Endothelial cell of umbilical vein (primary cell): Measurements from ENCODE around the gene LRP6. TPM values are rescaled to one million over a fixed set of nuclear protein-coding genes. Genes with fewer than 3 reads are reported as not detected.

ENCODE experiments used
- BruUV-seq: library from RNA; stranded (reverse); fragments of 400-500 nt; replicated peaks from 2 replicates; lab custom pipeline; 2021; lab: Mats Ljungman, UMichigan
- CTCF ChIA-PET: fragments of 300-600, 350-600 bp; sonication (Branson Sonifier 250); formaldehyde crosslinking; loops from one replicate; lab custom pipeline; 2021; ENCODE audit warnings: antibody characterized with exemption, inconsistent platforms; lab: Charles Lee
- POLR2A ChIA-PET: fragments of 300-600, 350-600 bp; sonication (Branson Sonifier 250); formaldehyde crosslinking; loops from one replicate; lab custom pipeline; 2021; ENCODE audit warnings: antibody characterized with exemption, inconsistent platforms; lab: Charles Lee
- DNase-seq: peaks from one replicate; pipeline ENCODE4 v3.0.0-alpha.2; 2011; ENCODE audit warnings: low read depth, low spot score
- FAIRE-seq: peaks from 2 replicates; lab custom pipeline; 2011; peaks lifted over from hg19 to GRCh38; lab: Jason Lieb, UNC
- H2AFZ ChIP-seq: 2 replicates; pipeline ENCODE4 v1.6.0; 2012; ENCODE audit warnings: low read depth, low read length, control low read depth, inconsistent platforms
- H3K27ac ChIP-seq: 2 replicates; pipeline ENCODE4 v1.5.1; 2011; ENCODE audit warnings: low read depth, mild to moderate bottlenecking, control low read depth, low read length, moderate library complexity; ENCODE audit not compliant: insufficient read depth
- H3K27me3 ChIP-seq, 2 experiments: 2 replicates each; pipeline versions ENCODE4 v1.6.0 to v1.6.1; 2011; ENCODE audit warnings: low read length in 2 of 2, mixed read lengths in 1 of 2; ENCODE audit not compliant: control insufficient read depth in 2 of 2, insufficient read depth in 2 of 2
- H3K36me3 ChIP-seq, 2 experiments: 2 replicates in 1 of 2; 3 replicates in 1 of 2; pipeline ENCODE4 v1.5.1; 2011; ENCODE audit warnings: low read length in 2 of 2, mild to moderate bottlenecking in 1 of 2, moderate library complexity in 1 of 2; ENCODE audit not compliant: control insufficient read depth in 2 of 2, insufficient read depth in 2 of 2; ENCODE audit errors: extremely low read depth in 1 of 2
- H3K4me1 ChIP-seq: 3 replicates; pipeline ENCODE4 v1.5.1; 2011; ENCODE audit warnings: mild to moderate bottlenecking, low read length; ENCODE audit not compliant: control insufficient read depth, insufficient read depth; ENCODE audit errors: extremely low read depth
- H3K4me2 ChIP-seq: 2 replicates; pipeline ENCODE4 v1.6.1; 2011; ENCODE audit warnings: low read length, control low read depth, mixed read lengths; ENCODE audit not compliant: insufficient read depth
- H3K4me3 ChIP-seq, 3 experiments: fragments of 200-600 bp in 1 of 3; sonication (generic), shearing (Covaris generic) in 1 of 3; replicated peaks in 1 of 3; 2 replicates each; pipeline ENCODE4 v1.5.1; 2011 to 2016; ENCODE audit warnings: control low read depth in 3 of 3, low read length in 3 of 3, mild to moderate bottlenecking in 2 of 3, inconsistent platforms in 1 of 3, low read depth in 1 of 3, moderate library complexity in 1 of 3; ENCODE audit not compliant: insufficient read depth in 1 of 3
- H3K79me2 ChIP-seq: 2 replicates; pipeline ENCODE4 v1.6.0; 2012; ENCODE audit warnings: low read length, inconsistent platforms; ENCODE audit not compliant: control insufficient read depth, insufficient read depth
- H3K9ac ChIP-seq: replicated peaks from 2 replicates; pipeline ENCODE3; 2011; ENCODE audit warnings: low read length, control low read depth; ENCODE audit not compliant: insufficient read depth; ENCODE audit errors: extremely low read depth
- H3K9me1 ChIP-seq: replicated peaks from 3 replicates; pipeline ENCODE4 v1.6.0; 2011; ENCODE audit warnings: mild to moderate bottlenecking, low read length; ENCODE audit not compliant: control insufficient read depth, insufficient read depth; ENCODE audit errors: extremely low read depth
- H3K9me3 ChIP-seq: replicated peaks from 2 replicates; pipeline ENCODE4 v1.5.1; 2012; ENCODE audit warnings: low read length, inconsistent platforms; ENCODE audit not compliant: control insufficient read depth, insufficient read depth
- H4K20me1 ChIP-seq: replicated peaks from 2 replicates; pipeline ENCODE3; 2011; ENCODE audit warnings: mild to moderate bottlenecking, low read length; ENCODE audit not compliant: control insufficient read depth, insufficient read depth; ENCODE audit errors: extremely low read depth
- CTCF ChIP-seq, 2 donors: IDR thresholded peaks; 1 replicate in 1 of 2; 2 replicates in 1 of 2; pipeline ENCODE4 v1.5.1; 2011; ENCODE audit warnings: low read length in 2 of 2, mild to moderate bottlenecking in 2 of 2, moderate library complexity in 2 of 2, control low read depth in 1 of 2, inconsistent platforms in 1 of 2, low read depth in 1 of 2; ENCODE audit not compliant: insufficient read depth in 1 of 2; ENCODE audit errors: extremely low read depth in 1 of 2
- EZH2 ChIP-seq: IDR thresholded peaks from 2 replicates; pipeline ENCODE4 v1.6.1; 2012; ENCODE audit warnings: borderline replicate concordance, low read depth, mild to moderate bottlenecking, moderate library complexity, low read length, inconsistent platforms; ENCODE audit not compliant: severe bottlenecking
- FOS ChIP-seq: IDR thresholded peaks from 2 replicates; pipeline ENCODE4 v1.6.1; 2011; ENCODE audit warnings: mild to moderate bottlenecking, low read length, moderate library complexity, borderline replicate concordance; ENCODE audit not compliant: insufficient read depth
- GATA2 ChIP-seq: IDR thresholded peaks from 2 replicates; pipeline ENCODE4 v1.7.0; 2011; ENCODE audit warnings: low read depth, mild to moderate bottlenecking, moderate library complexity, mixed read lengths, low read length; ENCODE audit not compliant: insufficient read length, insufficient read depth
- JUN ChIP-seq: IDR thresholded peaks from 2 replicates; pipeline ENCODE4 v1.6.1; 2011; ENCODE audit warnings: borderline replicate concordance, low read depth; ENCODE audit not compliant: insufficient read length, insufficient read depth
- MAX ChIP-seq: IDR thresholded peaks from 2 replicates; pipeline ENCODE4 v1.6.1; 2011; ENCODE audit not compliant: insufficient read depth, insufficient read length
- MYC ChIP-seq: IDR thresholded peaks from one replicate; pipeline ENCODE4 v1.6.1; 2011; ENCODE audit warnings: mild to moderate bottlenecking, low read depth, low read length
- POLR2A ChIP-seq: IDR thresholded peaks from 2 replicates; pipeline ENCODE4 v1.6.1; 2012; ENCODE audit warnings: low read depth, mild to moderate bottlenecking, control low read depth, low read length
- POLR2AphosphoS5 ChIP-seq: IDR thresholded peaks from 2 replicates; pipeline ENCODE4 v1.6.1; 2012; ENCODE audit warnings: low read depth, mild to moderate bottlenecking, control low read depth, low read length, moderate library complexity; ENCODE audit not compliant: insufficient read depth
- dilution Hi-C: fragments of 300-500 bp; cut with MboI; formaldehyde crosslinking; loops from one replicate; pipeline ENCODE4 v1.15.0; 2019; ENCODE audit warnings: low sequenced_read_pairs; ENCODE audit not compliant: extremely low pct_ligation_motif_present
- intact Hi-C: fragments of 100-400 bp; cut with micrococcal nuclease; formaldehyde crosslinking; loops from one replicate; pipeline ENCODE4 v1.10.0; 2022
- polyA plus RNA-seq, 4 experiments: library from polyadenylated mRNA; depleted of rRNA in 3 of 4; stranded (reverse) in 3 of 4; unstranded in 1 of 4; fragments of >200 nt; gene quantifications; 2 replicates each; pipeline versions ENCODE4 v1.2.1 to v1.2.3, GENCODE V29; 2011 to 2012; ENCODE audit warnings: missing spikeins in 1 of 4
- total RNA-seq: library from RNA; stranded (reverse); gene quantifications from 2 replicates; pipeline ENCODE4 v1.2.3, GENCODE V29; 2021

Gene LRP6
- total and polyA plus RNA-seq, 2 donors (not counting 3 experiments of a cell fraction or from before 2014, with no cell fraction given): 28.5 to 41.7 TPM

DNA sequence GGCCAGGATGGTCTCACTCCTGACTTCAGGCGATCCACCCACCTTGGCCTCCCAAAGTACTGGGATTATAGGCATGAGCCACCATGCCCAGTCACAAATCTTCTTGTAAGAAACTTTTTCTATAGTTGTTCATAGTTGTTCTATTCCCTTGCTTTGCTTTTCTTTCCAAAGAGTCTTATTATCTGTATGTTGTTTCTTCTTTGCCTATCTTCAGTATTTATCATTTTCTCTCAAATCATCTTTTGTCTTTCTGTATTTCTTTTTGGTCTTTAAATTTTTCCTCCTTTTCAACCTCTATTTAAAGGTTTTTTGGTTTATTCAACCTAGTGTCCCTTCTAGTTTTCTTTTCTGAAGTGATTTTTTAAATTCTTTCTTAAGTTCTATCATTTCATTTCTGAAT, 68.7 kb downstream of the LRP6 start:
- dilution Hi-C loops (no loop called here), intact Hi-C loops (no loop called here)
- Histone ChIP-seq H4K20me1 (peaks cover 3% of the 10 kb centered on the region), H3K4me2 (no peak overlapping the region), H3K4me3 (no peak overlapping the region), H3K4me1 (peaks cover 5% of the 10 kb centered on the region), H3K9me3 (no peaks in the 10 kb centered on the region), H3K27ac (no peak overlapping the region), H3K36me3 (no peaks in the 10 kb centered on the region), H2AFZ (no peak overlapping the region), H3K9me1 (no peaks in the 10 kb centered on the region), H3K79me2 (no peaks in the 10 kb centered on the region), H3K27me3 (no peaks in the 10 kb centered on the region), H3K9ac (no peak overlapping the region)
- ChIA-PET CTCF (no interaction called here), POLR2A (no interaction called here)
- FAIRE-seq: no peak
- no TSS peak for BruUV-seq
- no peak for TF ChIP-seq POLR2A
- TF ChIP-seq POLR2AphosphoS5: no peak
- TF ChIP-seq JUN: no peak
- no peak for TF ChIP-seq FOS
- no peak for TF ChIP-seq GATA2
- TF ChIP-seq CTCF (IDR thresholded peaks at IDR 0.05; ENCODE audit: extremely low read depth in 1 of 2, insufficient read depth in 1 of 2, low read depth in 1 of 2, low read length in 2 of 2): no peak
- no peak for TF ChIP-seq MAX
- TF ChIP-seq MYC: no peak
- TF ChIP-seq EZH2: no peak
- DNase-seq: no peak
